ENCODE data around the gene TMC6. TPM values are rescaled to one million over a fixed set of nuclear protein-coding genes. Genes with fewer than 3 reads are reported as not detected.

The TMC6 gene
- total RNA-seq, 1 experiment from 2014 or later, result 82.2 TPM

GRCh38 chr17:78107457-78107856, 21.1 kb downstream of the TMC6 start:
- H3K36me3 ChIP-seq (replicated peaks; ENCODE audit: control insufficient read depth, insufficient read depth, low read length), result peaks cover 5% of the 10 kb centered on the region
- no peaks in the 10 kb centered on the region for H3K27me3 ChIP-seq (ENCODE audit: control insufficient read depth, insufficient read depth, low read length)
- peak; percentile 34 for DNase-seq
- H3K4me3 ChIP-seq (ENCODE audit: insufficient read depth, low read depth, low read length), result no peak overlapping the region

- peak; percentile 40 for DNase-seq
- H3K36me3 ChIP-seq (replicated peaks; ENCODE audit: control insufficient read depth, insufficient read depth, low read length), result peaks cover 6% of the 10 kb centered on the region
These were observed 22.3 kb downstream of the TMC6 start for GRCh38 chr17:78106211-78106610.

DNA sequence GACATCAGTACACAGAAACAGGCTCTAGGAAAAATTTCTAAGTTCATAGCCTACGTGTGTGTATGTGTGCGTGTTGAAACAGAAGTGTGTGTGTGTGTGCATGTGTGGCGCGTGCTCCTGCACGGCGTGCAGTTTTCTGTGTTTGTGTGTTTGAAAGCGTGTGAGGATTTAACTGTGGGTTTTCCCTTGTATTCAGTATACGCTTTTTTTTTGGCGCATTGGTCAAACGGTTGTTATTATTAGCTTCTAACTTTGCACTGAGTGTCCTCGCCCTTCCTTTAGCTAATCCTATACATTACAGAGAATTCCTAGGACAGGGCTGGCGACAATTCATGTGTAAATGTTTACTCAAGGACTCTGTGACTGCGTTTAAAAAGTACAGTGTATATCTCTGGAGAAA, 23.0 kb downstream of the TMC6 start:
- DNase-seq, result peak; percentile 33
- Histone ChIP-seq H3K36me3 (replicated peaks; ENCODE audit: control insufficient read depth, insufficient read depth, low read length) (peaks cover 6% of the 10 kb centered on the region), H3K27me3 (ENCODE audit: control insufficient read depth, insufficient read depth, low read length) (no peaks in the 10 kb centered on the region), H3K4me3 (ENCODE audit: insufficient read depth, low read depth, low read length) (no peak overlapping the region)

More at GRCh38 chr17:78106211-78106610, 22.3 kb downstream of the TMC6 start:
- Histone ChIP-seq H3K27me3 (ENCODE audit: control insufficient read depth, insufficient read depth, low read length) (no peaks in the 10 kb centered on the region), H3K4me3 (ENCODE audit: insufficient read depth, low read depth, low read length) (no peak overlapping the region)

GRCh38 chr17:78105101-78105500, 23.5 kb downstream of the TMC6 start:
- peak; percentile 69 for DNase-seq
- Histone ChIP-seq H3K27me3 (ENCODE audit: control insufficient read depth, insufficient read depth, low read length) (no peaks in the 10 kb centered on the region), H3K4me3 (ENCODE audit: insufficient read depth, low read depth, low read length) (no peak overlapping the region), H3K36me3 (replicated peaks; ENCODE audit: control insufficient read depth, insufficient read depth, low read length) (peaks cover 9% of the 10 kb centered on the region)

DNA sequence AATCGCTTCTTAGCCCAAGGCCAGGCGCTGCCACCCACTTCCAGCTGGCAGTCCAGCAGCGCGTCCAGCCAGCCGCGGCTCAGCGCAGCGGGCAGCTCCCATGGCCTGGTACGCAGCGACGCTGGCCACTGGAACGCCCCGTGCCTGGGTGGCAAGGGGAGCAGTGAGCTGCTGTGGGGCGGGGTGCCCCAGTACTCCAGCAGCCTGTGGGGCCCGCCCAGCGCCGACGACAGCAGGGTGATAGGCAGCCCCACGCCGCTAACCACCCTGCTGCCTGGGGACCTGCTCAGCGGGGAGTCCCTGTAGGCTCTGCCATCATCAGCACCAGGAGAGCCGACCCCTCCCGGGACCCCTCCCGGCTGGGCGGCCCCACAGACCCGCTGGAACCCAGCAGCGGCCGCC, 24.0 kb downstream of the TMC6 start:
- no peaks in the 10 kb centered on the region for H3K27me3 ChIP-seq (ENCODE audit: control insufficient read depth, insufficient read depth, low read length)
- H3K4me3 ChIP-seq (ENCODE audit: insufficient read depth, low read depth, low read length), result no peak overlapping the region
- peak; percentile 61 for DNase-seq
- H3K36me3 ChIP-seq (replicated peaks; ENCODE audit: control insufficient read depth, insufficient read depth, low read length), result peaks cover 9% of the 10 kb centered on the region

GRCh38 chr17:78103311-78103710, 25.2 kb downstream of the TMC6 start:
- no peak for DNase-seq
- Histone ChIP-seq H3K4me3 (ENCODE audit: insufficient read depth, low read depth, low read length) (no peak overlapping the region), H3K27me3 (ENCODE audit: control insufficient read depth, insufficient read depth, low read length) (no peaks in the 10 kb centered on the region), H3K36me3 (replicated peaks; ENCODE audit: control insufficient read depth, insufficient read depth, low read length) (peaks cover 15% of the 10 kb centered on the region)

GRCh38 chr17:78101542-78101941, 27.0 kb downstream of the TMC6 start:
- H3K4me3 ChIP-seq (ENCODE audit: insufficient read depth, low read depth, low read length), result no peak overlapping the region
- no peak for DNase-seq
- H3K27me3 ChIP-seq (ENCODE audit: control insufficient read depth, insufficient read depth, low read length), result no peaks in the 10 kb centered on the region
- H3K36me3 ChIP-seq (replicated peaks; ENCODE audit: control insufficient read depth, insufficient read depth, low read length), result peaks cover 18% of the 10 kb centered on the region

GRCh38 chr17:78101112-78101511, 27.4 kb downstream of the TMC6 start:
- no peak for DNase-seq
- peaks cover 20% of the 10 kb centered on the region for H3K36me3 ChIP-seq (replicated peaks; ENCODE audit: control insufficient read depth, insufficient read depth, low read length)
- H3K27me3 ChIP-seq (ENCODE audit: control insufficient read depth, insufficient read depth, low read length), result no peaks in the 10 kb centered on the region
- no peak overlapping the region for H3K4me3 ChIP-seq (ENCODE audit: insufficient read depth, low read depth, low read length)

DNA sequence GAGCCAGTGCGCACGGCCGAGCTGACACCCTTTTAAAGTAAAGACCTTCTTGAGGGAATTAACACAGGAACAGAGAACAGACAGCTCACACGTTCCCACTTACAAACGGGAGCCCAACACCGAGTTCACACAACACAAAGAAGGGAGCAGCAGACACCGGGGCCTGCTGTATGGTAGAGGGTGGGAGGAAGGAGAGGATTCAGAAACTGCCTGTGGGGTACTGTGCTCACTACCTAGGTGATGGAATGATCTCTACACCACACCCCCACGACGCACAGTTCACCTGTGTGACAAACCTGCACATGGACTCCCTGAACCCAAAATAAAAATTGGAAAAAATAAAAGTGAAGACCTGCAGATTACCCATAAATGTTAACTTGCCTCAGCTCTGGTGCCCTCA, 32.5 kb downstream of the TMC6 start:
- Histone ChIP-seq H3K27me3 (ENCODE audit: control insufficient read depth, insufficient read depth, low read length) (no peaks in the 10 kb centered on the region), H3K4me3 (ENCODE audit: insufficient read depth, low read depth, low read length) (no peak overlapping the region), H3K36me3 (replicated peaks; ENCODE audit: control insufficient read depth, insufficient read depth, low read length) (peaks cover 32% of the 10 kb centered on the region)
- no peak for DNase-seq

GRCh38 chr17:78095035-78095434, 33.5 kb downstream of the TMC6 start:
- DNase-seq, result no peak
- peaks cover 31% of the 10 kb centered on the region for H3K36me3 ChIP-seq (replicated peaks; ENCODE audit: control insufficient read depth, insufficient read depth, low read length)
- H3K4me3 ChIP-seq (ENCODE audit: insufficient read depth, low read depth, low read length), result no peak overlapping the region
- H3K27me3 ChIP-seq (ENCODE audit: control insufficient read depth, insufficient read depth, low read length), result no peaks in the 10 kb centered on the region

- DNase-seq, result no peak
- Histone ChIP-seq H3K4me3 (ENCODE audit: insufficient read depth, low read depth, low read length) (no peak overlapping the region), H3K27me3 (ENCODE audit: control insufficient read depth, insufficient read depth, low read length) (no peaks in the 10 kb centered on the region), H3K36me3 (replicated peaks; ENCODE audit: control insufficient read depth, insufficient read depth, low read length) (peaks cover 26% of the 10 kb centered on the region)
These were observed 35.7 kb downstream of the TMC6 start for GRCh38 chr17:78092794-78093324.

GRCh38 chr17:78089576-78090281, 38.8 kb downstream of the TMC6 start:
- DNase-seq, result no peak
- Histone ChIP-seq H3K36me3 (replicated peaks; ENCODE audit: control insufficient read depth, insufficient read depth, low read length) (peaks cover 22% of the 10 kb centered on the region), H3K27me3 (ENCODE audit: control insufficient read depth, insufficient read depth, low read length) (no peaks in the 10 kb centered on the region), H3K4me3 (ENCODE audit: insufficient read depth, low read depth, low read length) (no peak overlapping the region)

DNA sequence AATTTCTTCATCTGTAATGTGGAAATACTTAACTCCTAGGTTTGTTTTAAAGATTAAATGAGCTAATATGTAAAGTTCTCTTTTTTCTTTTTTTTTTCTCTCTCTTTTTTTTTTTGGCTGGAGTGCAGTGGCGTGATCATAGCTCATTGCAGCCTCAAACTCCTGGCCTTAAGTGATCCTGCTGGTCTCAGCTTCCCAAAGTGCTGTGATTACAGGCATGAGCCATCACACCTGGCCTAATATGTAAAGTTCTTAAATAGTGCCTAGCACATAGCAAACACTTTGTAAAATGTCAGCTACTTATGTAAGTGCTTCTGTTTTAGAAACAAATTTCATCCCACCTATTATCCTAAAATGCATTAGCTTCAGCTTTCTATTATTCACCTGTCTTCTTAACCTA, 40.0 kb downstream of the TMC6 start:
- no peak for DNase-seq
- Histone ChIP-seq H3K27me3 (ENCODE audit: control insufficient read depth, insufficient read depth, low read length) (no peaks in the 10 kb centered on the region), H3K36me3 (replicated peaks; ENCODE audit: control insufficient read depth, insufficient read depth, low read length) (peaks cover 17% of the 10 kb centered on the region), H3K4me3 (ENCODE audit: insufficient read depth, low read depth, low read length) (no peak overlapping the region)

DNA sequence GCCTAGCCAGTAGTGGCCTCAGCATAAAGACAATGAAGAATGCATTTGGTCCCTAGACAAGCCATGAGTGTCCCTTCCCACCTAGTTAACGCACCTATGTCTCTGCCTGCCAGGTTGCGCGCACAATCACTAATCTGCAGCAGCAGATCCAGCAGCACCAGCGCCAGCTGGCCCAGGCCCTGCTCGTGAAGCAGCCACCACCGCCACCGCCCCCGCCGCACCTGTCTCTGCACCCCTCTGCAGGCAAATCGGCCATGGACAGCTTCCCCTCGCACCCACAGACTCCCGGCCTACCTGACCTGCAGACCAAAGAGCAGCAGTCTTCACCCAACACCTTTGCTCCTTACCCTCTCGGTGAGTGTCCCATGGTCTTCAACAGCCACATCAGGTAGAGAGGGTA, 41.8 kb downstream of the TMC6 start:
- DNase-seq, result no peak
- Histone ChIP-seq H3K4me3 (ENCODE audit: insufficient read depth, low read depth, low read length) (no peak overlapping the region), H3K27me3 (ENCODE audit: control insufficient read depth, insufficient read depth, low read length) (no peaks in the 10 kb centered on the region), H3K36me3 (replicated peaks; ENCODE audit: control insufficient read depth, insufficient read depth, low read length) (peaks cover 11% of the 10 kb centered on the region)

DNA sequence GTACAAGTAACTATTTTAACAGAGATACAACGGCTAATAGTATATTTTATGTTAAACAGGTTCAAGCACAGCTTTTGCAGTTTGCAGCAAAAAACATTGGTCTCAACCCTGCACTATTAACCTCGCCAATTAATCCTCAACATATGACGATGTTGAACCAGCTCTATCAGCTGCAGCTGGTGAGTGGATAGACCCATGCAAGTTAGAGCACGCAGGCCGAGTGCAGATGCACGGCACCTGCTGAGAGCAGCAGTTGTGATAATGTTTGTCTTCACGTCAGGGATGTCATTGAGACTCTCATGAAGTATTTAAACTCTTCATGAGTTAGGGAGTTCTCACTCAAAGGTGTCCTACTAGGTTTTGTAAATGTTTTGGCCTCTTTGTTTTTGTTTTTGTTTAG, 45.6 kb downstream of the TMC6 start:
- Histone ChIP-seq H3K4me3 (ENCODE audit: insufficient read depth, low read depth, low read length) (no peak overlapping the region), H3K36me3 (replicated peaks; ENCODE audit: control insufficient read depth, insufficient read depth, low read length) (peaks cover 12% of the 10 kb centered on the region), H3K27me3 (ENCODE audit: control insufficient read depth, insufficient read depth, low read length) (no peaks in the 10 kb centered on the region)
- DNase-seq, result no peak

Measured in H7 (cell line).